Endothelial cell of umbilical vein (primary cell): Measurements from ENCODE around the gene ADARB1. TPM values are rescaled to one million over a fixed set of nuclear protein-coding genes. Genes with fewer than 3 reads are reported as not detected.

ENCODE experiments used
- BruUV-seq: library from RNA; stranded (reverse); fragments of 400-500 nt; replicated peaks from 2 replicates; lab custom pipeline; 2021; lab: Mats Ljungman, UMichigan
- CTCF ChIA-PET: fragments of 300-600, 350-600 bp; sonication (Branson Sonifier 250); formaldehyde crosslinking; loops from one replicate; lab custom pipeline; 2021; ENCODE audit warnings: antibody characterized with exemption, inconsistent platforms; lab: Charles Lee
- POLR2A ChIA-PET: fragments of 300-600, 350-600 bp; sonication (Branson Sonifier 250); formaldehyde crosslinking; loops from one replicate; lab custom pipeline; 2021; ENCODE audit warnings: antibody characterized with exemption, inconsistent platforms; lab: Charles Lee
- DNase-seq: peaks from one replicate; pipeline ENCODE4 v3.0.0-alpha.2; 2011; ENCODE audit warnings: low read depth, low spot score
- FAIRE-seq: peaks from 2 replicates; lab custom pipeline; 2011; peaks lifted over from hg19 to GRCh38; lab: Jason Lieb, UNC
- H2AFZ ChIP-seq: 2 replicates; pipeline ENCODE4 v1.6.0; 2012; ENCODE audit warnings: low read depth, low read length, control low read depth, inconsistent platforms
- H3K27ac ChIP-seq: 2 replicates; pipeline ENCODE4 v1.5.1; 2011; ENCODE audit warnings: low read depth, mild to moderate bottlenecking, control low read depth, low read length, moderate library complexity; ENCODE audit not compliant: insufficient read depth
- H3K27me3 ChIP-seq, 2 experiments: 2 replicates each; pipeline versions ENCODE4 v1.6.0 to v1.6.1; 2011; ENCODE audit warnings: low read length in 2 of 2, mixed read lengths in 1 of 2; ENCODE audit not compliant: control insufficient read depth in 2 of 2, insufficient read depth in 2 of 2
- H3K36me3 ChIP-seq, 2 experiments: 2 replicates in 1 of 2; 3 replicates in 1 of 2; pipeline ENCODE4 v1.5.1; 2011; ENCODE audit warnings: low read length in 2 of 2, mild to moderate bottlenecking in 1 of 2, moderate library complexity in 1 of 2; ENCODE audit not compliant: control insufficient read depth in 2 of 2, insufficient read depth in 2 of 2; ENCODE audit errors: extremely low read depth in 1 of 2
- H3K4me1 ChIP-seq: 3 replicates; pipeline ENCODE4 v1.5.1; 2011; ENCODE audit warnings: mild to moderate bottlenecking, low read length; ENCODE audit not compliant: control insufficient read depth, insufficient read depth; ENCODE audit errors: extremely low read depth
- H3K4me2 ChIP-seq: 2 replicates; pipeline ENCODE4 v1.6.1; 2011; ENCODE audit warnings: low read length, control low read depth, mixed read lengths; ENCODE audit not compliant: insufficient read depth
- H3K4me3 ChIP-seq, 3 experiments: fragments of 200-600 bp in 1 of 3; sonication (generic), shearing (Covaris generic) in 1 of 3; replicated peaks in 1 of 3; 2 replicates each; pipeline ENCODE4 v1.5.1; 2011 to 2016; ENCODE audit warnings: control low read depth in 3 of 3, low read length in 3 of 3, mild to moderate bottlenecking in 2 of 3, inconsistent platforms in 1 of 3, low read depth in 1 of 3, moderate library complexity in 1 of 3; ENCODE audit not compliant: insufficient read depth in 1 of 3
- H3K79me2 ChIP-seq: 2 replicates; pipeline ENCODE4 v1.6.0; 2012; ENCODE audit warnings: low read length, inconsistent platforms; ENCODE audit not compliant: control insufficient read depth, insufficient read depth
- H3K9ac ChIP-seq: replicated peaks from 2 replicates; pipeline ENCODE3; 2011; ENCODE audit warnings: low read length, control low read depth; ENCODE audit not compliant: insufficient read depth; ENCODE audit errors: extremely low read depth
- H3K9me1 ChIP-seq: replicated peaks from 3 replicates; pipeline ENCODE4 v1.6.0; 2011; ENCODE audit warnings: mild to moderate bottlenecking, low read length; ENCODE audit not compliant: control insufficient read depth, insufficient read depth; ENCODE audit errors: extremely low read depth
- H3K9me3 ChIP-seq: replicated peaks from 2 replicates; pipeline ENCODE4 v1.5.1; 2012; ENCODE audit warnings: low read length, inconsistent platforms; ENCODE audit not compliant: control insufficient read depth, insufficient read depth
- H4K20me1 ChIP-seq: replicated peaks from 2 replicates; pipeline ENCODE3; 2011; ENCODE audit warnings: mild to moderate bottlenecking, low read length; ENCODE audit not compliant: control insufficient read depth, insufficient read depth; ENCODE audit errors: extremely low read depth
- CTCF ChIP-seq, 2 donors: IDR thresholded peaks; 1 replicate in 1 of 2; 2 replicates in 1 of 2; pipeline ENCODE4 v1.5.1; 2011; ENCODE audit warnings: low read length in 2 of 2, mild to moderate bottlenecking in 2 of 2, moderate library complexity in 2 of 2, control low read depth in 1 of 2, inconsistent platforms in 1 of 2, low read depth in 1 of 2; ENCODE audit not compliant: insufficient read depth in 1 of 2; ENCODE audit errors: extremely low read depth in 1 of 2
- EZH2 ChIP-seq: IDR thresholded peaks from 2 replicates; pipeline ENCODE4 v1.6.1; 2012; ENCODE audit warnings: borderline replicate concordance, low read depth, mild to moderate bottlenecking, moderate library complexity, low read length, inconsistent platforms; ENCODE audit not compliant: severe bottlenecking
- FOS ChIP-seq: IDR thresholded peaks from 2 replicates; pipeline ENCODE4 v1.6.1; 2011; ENCODE audit warnings: mild to moderate bottlenecking, low read length, moderate library complexity, borderline replicate concordance; ENCODE audit not compliant: insufficient read depth
- GATA2 ChIP-seq: IDR thresholded peaks from 2 replicates; pipeline ENCODE4 v1.7.0; 2011; ENCODE audit warnings: low read depth, mild to moderate bottlenecking, moderate library complexity, mixed read lengths, low read length; ENCODE audit not compliant: insufficient read length, insufficient read depth
- JUN ChIP-seq: IDR thresholded peaks from 2 replicates; pipeline ENCODE4 v1.6.1; 2011; ENCODE audit warnings: borderline replicate concordance, low read depth; ENCODE audit not compliant: insufficient read length, insufficient read depth
- MAX ChIP-seq: IDR thresholded peaks from 2 replicates; pipeline ENCODE4 v1.6.1; 2011; ENCODE audit not compliant: insufficient read depth, insufficient read length
- MYC ChIP-seq: IDR thresholded peaks from one replicate; pipeline ENCODE4 v1.6.1; 2011; ENCODE audit warnings: mild to moderate bottlenecking, low read depth, low read length
- POLR2A ChIP-seq: IDR thresholded peaks from 2 replicates; pipeline ENCODE4 v1.6.1; 2012; ENCODE audit warnings: low read depth, mild to moderate bottlenecking, control low read depth, low read length
- POLR2AphosphoS5 ChIP-seq: IDR thresholded peaks from 2 replicates; pipeline ENCODE4 v1.6.1; 2012; ENCODE audit warnings: low read depth, mild to moderate bottlenecking, control low read depth, low read length, moderate library complexity; ENCODE audit not compliant: insufficient read depth
- dilution Hi-C: fragments of 300-500 bp; cut with MboI; formaldehyde crosslinking; loops from one replicate; pipeline ENCODE4 v1.15.0; 2019; ENCODE audit warnings: low sequenced_read_pairs; ENCODE audit not compliant: extremely low pct_ligation_motif_present
- intact Hi-C: fragments of 100-400 bp; cut with micrococcal nuclease; formaldehyde crosslinking; loops from one replicate; pipeline ENCODE4 v1.10.0; 2022
- polyA plus RNA-seq, 4 experiments: library from polyadenylated mRNA; depleted of rRNA in 3 of 4; stranded (reverse) in 3 of 4; unstranded in 1 of 4; fragments of >200 nt; gene quantifications; 2 replicates each; pipeline versions ENCODE4 v1.2.1 to v1.2.3, GENCODE V29; 2011 to 2012; ENCODE audit warnings: missing spikeins in 1 of 4
- total RNA-seq: library from RNA; stranded (reverse); gene quantifications from 2 replicates; pipeline ENCODE4 v1.2.3, GENCODE V29; 2021

The ADARB1 gene
- total and polyA plus RNA-seq, 2 donors (not counting 3 experiments of a cell fraction or from before 2014, with no cell fraction given) = 32.5 to 54.3 TPM

GRCh38 chr21:45124596-45124995, 50.2 kb downstream of the ADARB1 start:
- no peak overlapping the region for H3K9ac ChIP-seq
- no peak overlapping the region for H2AFZ ChIP-seq
- CTCF ChIA-PET = interaction anchor here (1.1 to 9.3 kb wide), 3 partner anchors 14 to 175 kb away, joined by 4 to 269 read pairs (median 219); no protein-coding TSS in a partner anchor
- H3K27ac ChIP-seq = no peak overlapping the region
- intact Hi-C loops (no loop called here), dilution Hi-C loops (no loop called here)
- no peak overlapping the region for H3K4me2 ChIP-seq
- no TSS peak for BruUV-seq
- no peaks in the 10 kb centered on the region for H3K27me3 ChIP-seq
- no peaks in the 10 kb centered on the region for H4K20me1 ChIP-seq
- H3K79me2 ChIP-seq = no peaks in the 10 kb centered on the region
- H3K9me3 ChIP-seq = no peaks in the 10 kb centered on the region
- peaks cover 0 to 3% of the 10 kb centered on the region in 2 experiments for H3K36me3 ChIP-seq
- DNase-seq (no peak), FAIRE-seq (no peak)
- TF ChIP-seq EZH2 (no peak), CTCF (IDR thresholded peaks at IDR 0.05; ENCODE audit: extremely low read depth in 1 of 2, insufficient read depth in 1 of 2, low read depth in 1 of 2, low read length in 2 of 2) (no peak), MAX (no peak), GATA2 (no peak), POLR2AphosphoS5 (no peak), JUN (no peak), FOS (no peak), POLR2A (no peak), MYC (no peak)
- no peak overlapping the region for H3K4me3 ChIP-seq
- POLR2A ChIA-PET = no interaction called here
- H3K4me1 ChIP-seq = peaks cover 13% of the 10 kb centered on the region
- no peaks in the 10 kb centered on the region for H3K9me1 ChIP-seq
